GM12873 (cell line): ENCODE data around the gene GAD1.
A peak's percentile ranks its signal among the peaks of the same experiment; 100 is the strongest.

Source experiments
- TF ChIP-seq, protein P1 (sequence below): IDR thresholded peaks from 2 replicates; pipeline ENCODE4 v1.5.1; 2012; ENCODE audit warnings: low read depth, mild to moderate bottlenecking, moderate library complexity, low read length, control low read depth; ENCODE audit not compliant: insufficient read depth; ENCODE audit errors: missing control alignments

The GAD1 gene

DNA sequence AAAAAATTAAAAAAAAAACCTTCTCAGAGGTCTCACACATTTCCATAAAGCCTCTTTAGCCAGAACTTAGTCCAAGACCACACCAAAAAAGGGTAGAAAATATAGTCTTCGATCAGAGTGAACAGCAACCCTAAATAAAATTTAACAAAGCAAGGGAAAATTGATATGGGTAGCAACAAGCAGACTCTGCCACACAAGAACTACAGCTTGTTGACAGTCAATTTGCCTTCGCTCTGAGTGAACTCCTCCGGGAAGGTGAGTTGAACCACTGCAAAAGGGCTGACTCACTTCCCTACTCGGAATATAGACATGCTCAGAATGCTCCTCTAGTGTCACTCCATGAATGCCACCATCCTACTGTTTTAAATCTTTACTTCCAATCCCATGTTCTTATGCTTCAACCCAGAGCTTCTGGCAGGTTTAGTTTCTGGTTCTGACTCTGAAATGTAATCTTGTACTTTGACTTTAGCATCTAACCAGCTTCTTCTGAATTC lies 24.1 kb downstream of the GAD1 start:
- TF ChIP-seq, protein P1, sequence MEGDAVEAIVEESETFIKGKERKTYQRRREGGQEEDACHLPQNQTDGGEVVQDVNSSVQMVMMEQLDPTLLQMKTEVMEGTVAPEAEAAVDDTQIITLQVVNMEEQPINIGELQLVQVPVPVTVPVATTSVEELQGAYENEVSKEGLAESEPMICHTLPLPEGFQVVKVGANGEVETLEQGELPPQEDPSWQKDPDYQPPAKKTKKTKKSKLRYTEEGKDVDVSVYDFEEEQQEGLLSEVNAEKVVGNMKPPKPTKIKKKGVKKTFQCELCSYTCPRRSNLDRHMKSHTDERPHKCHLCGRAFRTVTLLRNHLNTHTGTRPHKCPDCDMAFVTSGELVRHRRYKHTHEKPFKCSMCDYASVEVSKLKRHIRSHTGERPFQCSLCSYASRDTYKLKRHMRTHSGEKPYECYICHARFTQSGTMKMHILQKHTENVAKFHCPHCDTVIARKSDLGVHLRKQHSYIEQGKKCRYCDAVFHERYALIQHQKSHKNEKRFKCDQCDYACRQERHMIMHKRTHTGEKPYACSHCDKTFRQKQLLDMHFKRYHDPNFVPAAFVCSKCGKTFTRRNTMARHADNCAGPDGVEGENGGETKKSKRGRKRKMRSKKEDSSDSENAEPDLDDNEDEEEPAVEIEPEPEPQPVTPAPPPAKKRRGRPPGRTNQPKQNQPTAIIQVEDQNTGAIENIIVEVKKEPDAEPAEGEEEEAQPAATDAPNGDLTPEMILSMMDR: no peak

DNA sequence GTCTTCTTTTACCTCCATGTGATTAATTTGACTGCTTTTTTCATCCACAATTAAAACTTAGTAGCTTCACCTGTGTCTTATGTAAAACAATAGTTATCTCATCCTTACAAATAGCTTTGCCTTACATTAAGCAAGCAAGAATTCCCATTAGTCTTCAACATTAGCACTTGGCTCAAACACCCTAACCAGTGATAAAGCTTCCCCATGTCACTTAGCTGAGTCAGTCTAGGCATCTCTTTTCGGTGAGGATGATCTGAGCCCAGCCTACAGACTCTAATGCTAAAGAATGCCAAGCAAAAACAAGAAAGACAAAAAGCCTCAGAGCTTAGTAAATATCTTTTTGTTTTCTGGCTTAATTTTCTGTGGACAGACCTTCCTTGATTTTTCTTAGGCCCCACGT lies 26.1 kb downstream of the GAD1 start:
- TF ChIP-seq, protein P1: no peak

DNA sequence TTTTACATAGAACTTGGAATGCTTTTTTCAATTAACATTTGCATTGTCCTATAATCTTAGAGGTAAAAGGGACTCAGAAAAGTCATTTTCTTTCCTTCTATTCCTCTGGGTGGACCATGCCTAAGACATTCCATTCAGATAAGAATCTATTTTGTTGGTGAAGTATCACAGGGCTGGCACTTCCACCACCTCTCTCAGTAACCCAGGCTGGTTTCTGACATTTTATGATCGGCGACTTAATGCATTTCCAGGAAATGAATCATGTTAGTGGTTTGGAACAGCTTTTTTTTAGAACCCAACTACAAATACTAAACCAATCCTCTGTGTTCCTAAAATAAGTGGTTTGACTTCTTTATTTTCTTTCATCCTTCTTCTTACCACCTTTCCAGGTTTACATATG lies 27.0 kb downstream of the GAD1 start:
- TF ChIP-seq, protein P1: no peak

DNA sequence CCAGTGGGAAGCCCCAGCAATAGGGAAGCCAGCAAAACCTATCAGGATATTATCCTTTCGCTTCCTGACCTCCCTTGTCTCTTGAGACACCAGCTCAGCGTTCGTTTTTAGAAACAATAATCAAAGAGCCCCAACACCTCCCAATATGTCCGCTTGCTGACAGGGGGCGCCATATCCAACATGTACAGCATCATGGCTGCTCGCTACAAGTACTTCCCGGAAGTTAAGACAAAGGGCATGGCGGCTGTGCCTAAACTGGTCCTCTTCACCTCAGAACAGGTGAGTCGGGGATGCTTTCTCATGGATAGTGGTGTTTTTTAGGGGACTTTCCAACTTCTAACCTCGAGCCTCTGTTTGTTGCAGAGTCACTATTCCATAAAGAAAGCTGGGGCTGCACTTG lies 28.7 kb downstream of the GAD1 start:
- TF ChIP-seq, protein P1: peak; percentile 47

DNA sequence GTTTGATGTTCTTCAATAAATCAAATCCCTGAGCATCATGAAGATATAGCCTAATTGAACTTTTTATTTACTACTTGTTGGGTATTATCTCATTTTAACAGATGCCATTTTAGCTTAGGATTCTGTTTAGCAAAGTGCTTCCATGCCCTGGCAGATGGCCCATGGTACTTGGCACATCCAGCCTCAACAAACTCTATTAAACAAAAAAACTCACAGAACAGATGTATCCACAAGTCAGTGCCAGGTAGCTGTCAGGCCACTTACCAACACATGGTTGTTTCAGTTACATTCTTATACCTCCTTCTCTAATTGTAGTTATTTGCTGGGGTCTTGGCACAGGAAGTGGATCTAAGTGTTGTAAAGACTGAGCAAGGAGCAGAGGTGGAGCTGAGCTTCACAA lies 29.6 kb downstream of the GAD1 start:
- TF ChIP-seq, protein P1: no peak

DNA sequence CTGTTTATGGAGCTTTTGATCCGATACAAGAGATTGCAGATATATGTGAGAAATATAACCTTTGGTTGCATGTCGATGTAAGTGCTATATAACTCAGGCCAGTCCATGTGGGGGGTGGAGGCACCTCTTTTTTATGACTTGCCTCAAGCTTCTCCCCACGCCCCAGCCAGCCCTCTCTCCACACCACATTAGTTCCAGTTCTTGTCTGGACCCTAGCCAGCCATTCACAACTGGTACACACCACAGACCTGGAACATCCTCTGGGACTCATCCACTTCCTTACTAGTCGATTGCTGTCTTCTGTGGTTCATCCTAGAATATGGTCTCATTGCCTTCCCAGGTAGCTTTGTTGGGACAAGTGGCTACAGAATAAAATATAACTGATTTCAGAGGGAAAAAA lies 31.0 kb downstream of the GAD1 start:
- TF ChIP-seq, protein P1: no peak

DNA sequence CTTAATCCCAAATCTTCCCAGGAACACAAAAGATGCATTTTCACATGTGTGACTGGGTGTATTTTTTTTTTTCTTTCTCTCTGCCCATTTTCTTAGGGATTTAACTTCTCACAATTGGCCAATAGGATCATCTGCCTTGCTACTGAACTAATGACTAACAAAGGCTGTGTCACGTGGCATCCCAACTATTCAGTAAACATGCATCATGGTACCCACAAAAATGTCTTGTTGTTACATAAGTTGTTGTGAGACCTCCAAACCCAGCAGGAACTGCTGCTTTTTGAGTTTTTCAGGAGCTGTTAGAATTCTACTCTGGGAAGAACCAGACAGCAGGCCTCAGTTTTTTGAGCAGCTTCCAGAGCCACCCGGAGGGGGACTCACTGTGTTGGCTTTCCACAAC lies 31.9 kb downstream of the GAD1 start:
- TF ChIP-seq, protein P1: no peak
